COLO668 (cell line): ENCODE data around the gene KLHL28.
"Not testable (repeated sequence)": the region's sequence is repeated elsewhere in the genome, so short reads cannot be mapped to it uniquely, and the experiment has no call there.

Experiments used
- DNase-seq: peaks from one replicate; lab custom pipeline; 2025; ENCODE audit not compliant: unreplicated experiment; lab: John Stamatoyannopoulos, UW

Gene KLHL28

GRCh38 chr14:44897041-44897844 lies 64.5 kb downstream of the KLHL28 start:
- peak; percentile 97 for DNase-seq

- no peak for DNase-seq
These were observed 65.3 kb downstream of the KLHL28 start for GRCh38 chr14:44896275-44897040.

- DNase-seq = no peak
These were observed 66.0 kb downstream of the KLHL28 start for GRCh38 chr14:44895716-44896115.

GRCh38 chr14:44893535-44893934 lies 68.2 kb downstream of the KLHL28 start:
- DNase-seq = no peak

- DNase-seq = not testable (repeated sequence)
These were observed 69.9 kb downstream of the KLHL28 start for GRCh38 chr14:44891726-44892372.

- DNase-seq = no peak
These were observed 71.9 kb downstream of the KLHL28 start for GRCh38 chr14:44889595-44890471.

GRCh38 chr14:44887596-44887955 lies 74.2 kb downstream of the KLHL28 start:
- no peak for DNase-seq

- DNase-seq = no peak
These were observed 74.7 kb downstream of the KLHL28 start for GRCh38 chr14:44886860-44887595.

GRCh38 chr14:44880791-44881190 lies 81.0 kb downstream of the KLHL28 start:
- no peak for DNase-seq
